Activated gamma-delta T cell (primary cell): ENCODE results near the gene SRGAP2B.
"Not testable (repeated sequence)": the region's sequence is repeated elsewhere in the genome, so short reads cannot be mapped to it uniquely, and the experiment has no call there.

Experiments used
- DNase-seq: peaks from one replicate; lab custom pipeline; 2025; lab: John Stamatoyannopoulos, UW
- total RNA-seq, 2 donors: gene quantifications; one replicate each; lab custom pipeline; 2026; lab: John Stamatoyannopoulos, UW

Gene SRGAP2B
- total RNA-seq, result 3.8 to 4.5 reads per million in 2 donors

GRCh38 chr1:145095284-145096057 is at the start of gene SRGAP2B, which contains the start of gene FAM72D:
SRGAP2B (minus strand) TSS chr1:145095328; CDS start chr1:145092901, 2,427 bp downstream.
FAM72D (plus strand) TSS chr1:145095974; CDS start chr1:145096848, 874 bp downstream.
- not testable (repeated sequence) for DNase-seq

DNA sequence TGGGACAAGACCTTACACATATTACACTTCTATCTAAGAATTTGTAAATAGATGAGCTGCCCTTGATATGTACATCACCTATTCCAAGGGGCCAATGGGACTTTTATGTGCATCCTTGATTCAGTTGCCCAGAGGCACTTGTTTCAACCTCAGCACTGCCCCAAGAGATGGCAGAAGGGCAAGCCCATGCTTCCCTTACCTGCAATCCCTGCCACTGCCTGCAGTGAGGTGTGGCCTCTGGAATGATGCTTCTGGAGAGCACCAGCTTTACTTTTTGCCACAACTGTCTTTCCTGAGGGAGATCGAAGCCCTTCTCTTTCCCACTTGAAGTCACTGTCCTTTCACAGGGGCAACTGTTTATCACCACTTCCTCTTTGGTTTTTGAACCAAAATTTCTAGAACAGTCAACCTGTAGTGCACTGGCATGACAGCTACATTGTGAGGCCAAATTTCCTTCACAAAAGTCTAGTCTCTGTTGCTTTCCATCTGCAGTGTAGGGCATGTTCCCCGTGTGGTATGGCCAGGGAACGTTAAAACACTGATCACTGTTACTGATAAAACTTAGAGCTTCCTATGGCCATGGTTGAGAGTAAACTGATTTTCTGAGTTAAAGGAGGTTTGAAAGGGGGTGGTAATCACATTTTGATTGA is 49.3 kb upstream of the SRGAP2B start:
- not testable (repeated sequence) for DNase-seq

GRCh38 chr1:145140549-145140948 is 45.4 kb upstream of the SRGAP2B start:
- not testable (repeated sequence) for DNase-seq

GRCh38 chr1:145134476-145134875 is 39.3 kb upstream of the SRGAP2B start:
- not testable (repeated sequence) for DNase-seq

GRCh38 chr1:145128697-145129469 is 33.8 kb upstream of the SRGAP2B start:
- DNase-seq, result not testable (repeated sequence)

GRCh38 chr1:145127144-145127543 is 32.0 kb upstream of the SRGAP2B start:
- DNase-seq, result not testable (repeated sequence)

- DNase-seq, result not testable (repeated sequence)
Measured at GRCh38 chr1:145125112-145125511, 30.0 kb upstream of the SRGAP2B start.

DNA sequence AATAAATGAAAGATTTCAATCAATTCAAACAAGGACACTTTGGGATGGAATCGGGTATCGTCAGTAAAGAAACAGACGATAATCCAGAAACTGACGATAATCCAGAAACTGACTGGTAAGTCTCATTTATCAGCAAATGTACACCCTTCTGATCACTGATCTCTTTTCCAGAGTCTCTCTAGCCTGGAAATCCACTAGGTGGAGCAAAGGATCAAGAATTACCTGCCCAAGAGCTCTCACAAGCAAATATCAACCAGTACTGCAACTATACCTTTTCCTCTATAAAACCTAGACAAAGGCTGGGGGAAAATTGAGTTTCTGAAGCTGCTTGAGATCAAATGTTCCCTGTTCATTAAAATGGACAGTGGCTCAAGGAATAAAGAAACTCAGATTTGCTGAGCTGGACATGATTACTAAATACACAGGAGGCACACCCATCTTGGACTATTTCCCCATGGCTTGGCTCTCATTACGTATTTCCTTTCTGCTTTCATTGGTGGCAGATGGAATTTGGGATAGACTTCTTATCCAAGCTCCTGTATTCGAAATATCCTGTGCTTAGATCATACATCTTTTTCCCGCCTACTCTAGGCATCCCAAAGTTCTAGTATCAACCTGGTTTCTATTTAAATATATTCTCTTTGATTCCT is 29.0 kb upstream of the SRGAP2B start:
- not testable (repeated sequence) for DNase-seq

DNA sequence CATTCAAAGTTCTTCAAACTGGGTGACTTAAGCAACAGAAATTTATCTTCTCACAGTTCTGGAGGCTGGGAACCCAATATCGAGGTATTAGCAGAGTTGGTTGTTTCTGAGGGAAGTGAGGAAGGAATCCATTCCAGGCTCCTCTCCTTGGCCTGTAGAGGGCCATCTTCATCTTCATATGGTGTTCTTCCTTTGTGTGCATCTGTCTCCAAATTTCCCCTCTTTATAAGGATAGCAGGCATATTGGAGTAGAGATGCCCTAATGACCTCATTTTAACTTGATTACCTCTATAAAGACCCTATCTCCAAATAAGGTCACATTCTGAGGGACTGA is 27.9 kb upstream of the SRGAP2B start:
- not testable (repeated sequence) for DNase-seq

- DNase-seq, result not testable (repeated sequence)
Measured at GRCh38 chr1:145122344-145123061, 27.4 kb upstream of the SRGAP2B start.

- not testable (repeated sequence) for DNase-seq
Measured at GRCh38 chr1:145119842-145120241, 24.7 kb upstream of the SRGAP2B start.

DNA sequence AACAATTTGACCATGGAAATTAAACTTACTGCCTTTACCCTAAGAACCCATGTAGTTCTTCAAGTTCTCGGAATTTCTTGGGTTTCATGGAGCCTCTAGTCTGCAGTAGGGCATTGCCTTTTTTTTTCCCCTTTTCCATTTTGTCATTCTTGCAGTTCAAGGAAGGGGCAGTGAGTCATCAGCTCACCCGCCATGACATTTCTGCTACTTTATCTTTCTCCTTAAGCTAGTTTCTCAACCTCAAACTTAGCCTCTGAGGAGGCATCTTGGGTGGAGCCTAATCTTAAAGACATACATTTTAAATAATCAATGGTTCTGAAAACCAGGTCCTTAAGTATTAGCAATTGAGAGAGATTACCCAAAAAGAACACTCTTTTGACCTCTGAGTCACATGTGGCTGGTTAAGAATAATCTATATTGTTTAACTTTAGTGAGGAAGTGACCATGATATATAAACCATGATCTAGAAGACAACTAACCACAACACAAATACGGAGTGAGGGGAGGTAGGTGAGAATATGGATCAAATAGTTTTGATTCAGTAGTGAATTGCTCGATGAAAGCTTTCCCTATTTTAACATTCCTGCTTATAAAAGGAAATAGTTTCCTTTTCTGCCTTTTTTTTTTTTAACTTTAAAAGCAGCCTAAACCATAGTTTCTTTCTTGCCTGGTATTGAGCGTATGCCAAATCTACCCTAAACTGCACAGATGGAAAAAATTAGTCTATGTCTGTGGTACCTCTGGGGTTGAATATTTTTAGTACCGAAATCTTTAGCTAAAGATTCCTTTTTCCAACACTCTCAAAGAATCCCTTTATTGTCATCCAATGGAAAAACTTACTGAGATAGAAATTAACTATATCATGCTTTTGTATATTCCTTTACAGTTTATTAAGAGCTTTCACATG is 20.7 kb upstream of the SRGAP2B start:
- not testable (repeated sequence) for DNase-seq

- not testable (repeated sequence) for DNase-seq
Measured at GRCh38 chr1:145114560-145115057, 19.5 kb upstream of the SRGAP2B start.

DNA sequence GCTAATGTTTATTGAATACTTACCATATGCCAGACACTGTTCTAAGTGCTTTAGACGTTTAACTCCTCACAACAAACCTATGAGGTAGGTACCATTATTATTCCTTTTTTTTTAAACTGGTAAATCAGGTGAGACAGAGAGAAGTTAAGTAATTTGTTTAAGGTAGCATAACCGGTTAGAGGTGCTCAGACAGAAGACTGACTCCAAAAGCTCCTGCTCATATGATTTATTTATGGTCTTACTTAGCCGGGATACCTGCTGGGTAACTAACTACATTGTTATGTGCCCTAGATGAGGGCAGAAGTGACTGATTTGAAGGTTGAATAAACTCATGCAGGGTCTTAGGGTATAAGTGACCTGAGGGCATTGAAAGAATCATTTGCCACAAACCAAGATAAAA is 17.6 kb upstream of the SRGAP2B start:
- DNase-seq, result not testable (repeated sequence)

DNA sequence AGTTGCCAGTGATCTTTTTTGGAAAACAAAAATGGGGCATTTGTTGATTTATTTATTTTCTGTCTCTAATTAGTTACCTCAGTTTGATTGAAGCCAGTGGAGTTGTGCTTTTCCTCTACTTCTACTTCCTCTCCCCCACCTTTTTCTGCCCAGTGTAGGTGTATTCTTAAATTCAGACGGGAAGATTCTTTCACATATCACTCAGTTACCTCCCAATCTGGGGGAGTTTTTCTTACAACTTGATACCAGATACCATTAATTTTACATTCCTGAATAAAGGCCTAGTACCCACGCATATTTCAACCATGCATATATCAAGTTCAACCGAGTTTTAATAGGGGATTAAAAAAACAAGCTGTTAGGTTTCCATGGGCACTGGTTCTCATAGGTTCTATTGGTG is 16.5 kb upstream of the SRGAP2B start:
- DNase-seq, result not testable (repeated sequence)

- DNase-seq, result not testable (repeated sequence)
Measured at GRCh38 chr1:145103294-145103693, 8.2 kb upstream of the SRGAP2B start.

DNA sequence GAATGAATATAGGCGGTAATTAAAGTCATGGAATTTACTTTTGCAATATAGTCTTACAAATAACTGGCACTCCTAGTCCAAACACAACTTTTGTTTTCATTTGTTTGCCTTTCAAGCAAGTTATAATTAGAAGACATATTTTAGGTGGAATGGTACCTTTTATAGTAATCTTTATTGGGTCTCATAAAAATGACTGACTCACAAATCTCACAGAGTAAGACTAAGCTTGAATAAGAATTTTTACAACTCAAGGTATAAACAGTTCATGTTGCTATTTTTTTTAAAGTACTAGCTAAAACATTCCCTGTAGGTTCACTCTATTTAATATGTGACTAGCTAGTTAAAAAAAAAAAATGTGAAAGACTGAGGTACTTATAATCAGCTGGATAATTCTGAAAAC is 6.6 kb upstream of the SRGAP2B start:
- not testable (repeated sequence) for DNase-seq

DNA sequence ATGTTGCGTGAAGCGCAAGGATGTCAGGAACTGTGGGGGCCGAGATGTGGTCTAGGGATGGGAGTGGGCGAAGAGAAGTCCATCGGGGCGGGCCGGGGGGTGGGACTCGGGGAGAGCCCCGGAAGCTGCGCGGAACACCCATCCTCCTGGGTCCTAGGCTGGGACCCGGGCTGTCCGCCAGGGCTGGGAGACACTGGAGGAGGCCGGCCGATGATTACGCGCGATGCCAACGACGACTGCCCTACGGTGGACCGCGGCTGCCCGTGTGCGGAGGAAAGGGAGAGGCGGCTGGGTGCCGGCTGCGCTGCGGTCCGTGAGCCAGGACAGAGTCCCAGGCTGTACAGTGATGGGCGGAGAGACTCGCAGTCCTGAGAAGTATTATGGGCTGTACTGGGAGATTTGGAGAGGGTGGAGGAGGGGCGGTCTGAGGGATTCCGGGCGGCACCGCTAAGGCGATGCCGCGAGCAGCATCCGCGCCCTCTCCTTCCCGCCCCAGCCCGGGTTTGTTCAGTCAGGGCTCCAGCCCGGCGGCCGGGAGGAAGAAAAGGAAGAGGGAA is 395 bp downstream of the SRGAP2B start:
- not testable (repeated sequence) for DNase-seq

- DNase-seq, result not testable (repeated sequence)
Measured at GRCh38 chr1:145093517-145094149, 1.5 kb downstream of the SRGAP2B start.
